Activated CD4-positive, CD25-positive, alpha-beta regulatory T cell treated with anti-CD3 and anti-CD28 coated beads, Interleukin-2, amount 50 U/mL, for 24 hours (primary cell): ENCODE data around the gene ZDHHC21.
A peak's percentile ranks its signal among the peaks of the same experiment; 100 is the strongest.

Experiments
- ATAC-seq, 2 donors: fragments of 150-1000 bp; cut with Tn5 transposase; one replicate each; pipeline ENCODE4 v1.10.0; 2021; ENCODE audit warnings: mild to moderate bottlenecking in 1 of 2, moderate library complexity in 1 of 2

The ZDHHC21 gene, protein sequence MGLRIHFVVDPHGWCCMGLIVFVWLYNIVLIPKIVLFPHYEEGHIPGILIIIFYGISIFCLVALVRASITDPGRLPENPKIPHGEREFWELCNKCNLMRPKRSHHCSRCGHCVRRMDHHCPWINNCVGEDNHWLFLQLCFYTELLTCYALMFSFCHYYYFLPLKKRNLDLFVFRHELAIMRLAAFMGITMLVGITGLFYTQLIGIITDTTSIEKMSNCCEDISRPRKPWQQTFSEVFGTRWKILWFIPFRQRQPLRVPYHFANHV

DNA sequence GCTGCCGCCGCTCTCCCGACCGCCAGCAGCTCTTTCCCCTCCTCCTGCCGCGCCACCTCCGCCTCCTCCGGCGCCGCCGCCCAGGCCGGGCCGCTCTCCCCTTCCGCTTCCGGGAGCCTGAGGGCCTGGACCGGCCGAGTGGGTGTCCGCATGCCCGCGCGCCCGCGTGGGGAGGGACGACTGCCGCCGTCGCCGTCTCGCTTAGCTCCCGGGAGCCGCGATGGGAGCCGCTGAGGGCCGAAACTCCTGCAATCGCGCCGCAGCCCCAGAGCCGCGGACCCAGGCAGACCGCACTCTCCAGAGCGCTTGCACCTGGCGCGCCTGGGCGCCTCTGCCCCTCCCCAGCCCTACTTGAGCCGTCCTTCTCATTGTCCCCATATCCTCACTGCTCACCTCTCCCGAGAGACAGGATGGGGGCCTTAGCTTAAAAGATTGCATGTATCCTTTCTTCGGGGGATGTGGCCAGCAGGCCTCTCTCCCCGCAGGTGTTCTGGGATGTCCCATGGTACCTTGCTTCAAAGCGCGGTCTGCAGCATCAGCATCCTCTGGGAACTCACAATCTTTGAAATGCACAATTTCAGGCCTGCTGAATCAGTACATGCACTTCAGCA lies at the start of gene ZDHHC21:
TSS of gene ZDHHC21 (minus strand) at position 182 of the 611 bp plus-strand sequence. CDS start 19,092 bp downstream, outside the sequence.
- peak; percentile 84 to 88 for ATAC-seq

DNA sequence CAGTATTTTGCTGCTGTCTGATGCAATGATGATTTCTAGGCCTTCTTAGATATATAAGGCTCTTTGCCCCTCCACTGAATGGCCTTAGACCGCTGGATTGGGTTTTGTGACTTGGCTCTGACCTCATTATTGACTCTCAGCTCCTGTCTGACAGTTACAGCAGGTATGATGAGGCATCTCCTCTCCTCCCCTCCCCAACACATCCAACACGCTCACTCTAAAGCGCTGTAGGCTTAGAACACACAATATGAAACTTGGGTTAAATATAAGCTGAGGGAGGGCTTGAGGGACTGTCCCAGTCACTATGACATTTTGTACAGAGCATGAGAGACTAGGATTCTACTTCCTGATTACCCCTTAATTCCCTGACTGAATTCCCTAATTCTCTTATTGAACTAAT lies 48.1 kb upstream of the ZDHHC21 start:
- no peak for ATAC-seq

DNA sequence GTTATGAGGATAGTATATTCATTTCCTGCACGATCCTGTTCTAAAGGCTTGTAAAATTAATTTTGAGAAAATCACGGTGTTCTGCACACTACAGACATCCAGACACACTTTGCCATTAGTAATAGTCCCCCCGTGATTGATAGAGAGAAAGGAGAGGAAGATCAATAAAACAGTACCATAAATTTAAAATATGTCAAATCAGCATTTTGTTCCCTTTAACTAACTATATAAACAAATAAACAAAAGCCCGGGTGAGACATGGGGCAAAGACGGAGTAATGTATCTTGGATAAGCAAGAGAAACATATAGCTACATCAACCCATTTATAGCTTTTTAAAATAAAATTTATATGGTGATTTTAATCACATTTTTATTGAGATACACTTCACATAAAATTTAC lies 39.9 kb upstream of the ZDHHC21 start:
- ATAC-seq: no peak

DNA sequence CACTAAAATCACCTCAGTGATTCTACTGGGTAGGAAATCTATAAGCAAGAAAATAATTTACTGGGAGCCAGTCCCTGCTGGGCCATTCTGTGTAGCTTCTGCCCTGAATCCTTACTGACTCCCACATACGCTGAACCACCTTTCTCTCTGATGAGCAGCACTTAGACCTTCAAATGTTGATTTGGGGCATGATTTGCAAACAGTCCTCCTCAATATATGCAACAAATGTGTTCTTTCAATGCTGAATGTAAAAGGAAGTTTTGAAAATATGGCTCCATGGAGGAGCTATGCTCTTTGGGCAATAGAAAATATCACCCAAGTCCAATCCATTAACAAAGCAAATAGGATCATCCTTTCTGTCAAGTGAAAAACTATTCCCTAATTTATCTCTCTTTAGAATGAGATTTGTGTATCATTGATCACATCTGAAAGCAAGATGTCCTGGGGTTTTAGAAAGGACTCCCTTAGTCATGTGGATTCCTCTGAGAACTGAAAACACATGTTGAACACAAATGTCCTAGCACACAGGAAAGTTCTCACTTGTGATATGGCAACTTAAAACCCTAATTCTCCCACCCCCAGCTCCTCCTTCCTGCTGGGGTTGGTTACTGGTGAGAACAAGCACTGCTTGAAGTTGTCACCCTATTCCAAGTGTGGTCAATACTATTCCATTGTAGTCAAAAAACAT lies 38.2 kb upstream of the ZDHHC21 start:
- no peak for ATAC-seq

DNA sequence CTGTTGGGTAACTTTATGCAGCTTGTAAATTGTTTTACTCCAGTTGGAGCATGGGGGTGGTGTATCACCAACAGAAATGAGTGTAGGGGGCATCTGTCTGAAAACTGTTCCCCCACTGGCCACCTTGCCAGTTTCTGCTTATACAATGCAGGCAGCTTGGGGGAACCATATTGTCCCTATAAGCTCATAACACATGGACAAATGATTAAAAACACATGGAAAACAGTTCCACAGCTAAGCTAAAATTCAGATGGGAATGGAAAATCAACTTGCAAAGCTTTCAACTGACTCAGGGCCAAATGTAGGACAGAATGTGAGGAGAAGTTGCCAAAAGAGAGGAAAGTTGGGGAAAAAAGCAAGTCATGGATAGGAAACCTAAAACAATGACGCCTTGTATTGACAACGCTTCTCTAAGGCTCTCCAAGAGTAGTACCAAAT lies 37.2 kb upstream of the ZDHHC21 start:
- ATAC-seq: no peak

DNA sequence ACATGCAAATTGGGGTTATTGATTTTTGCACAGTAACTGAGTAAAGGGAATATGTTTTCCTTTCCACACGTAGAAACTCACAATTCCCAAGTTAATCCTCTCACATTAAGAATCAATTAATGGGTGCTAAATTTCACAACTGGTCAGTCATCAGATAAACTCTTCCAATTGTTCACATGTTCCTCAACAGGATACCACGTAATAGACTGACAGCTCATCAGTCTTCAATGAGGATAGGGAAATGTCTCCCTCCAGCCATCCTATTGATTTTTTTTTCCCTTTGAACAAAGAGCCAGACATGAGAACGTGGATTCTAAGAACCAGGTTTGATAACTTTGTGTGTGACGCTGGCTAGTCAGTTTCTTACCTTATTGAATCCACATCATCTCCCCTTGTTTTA lies 30.1 kb upstream of the ZDHHC21 start:
- ATAC-seq: no peak

DNA sequence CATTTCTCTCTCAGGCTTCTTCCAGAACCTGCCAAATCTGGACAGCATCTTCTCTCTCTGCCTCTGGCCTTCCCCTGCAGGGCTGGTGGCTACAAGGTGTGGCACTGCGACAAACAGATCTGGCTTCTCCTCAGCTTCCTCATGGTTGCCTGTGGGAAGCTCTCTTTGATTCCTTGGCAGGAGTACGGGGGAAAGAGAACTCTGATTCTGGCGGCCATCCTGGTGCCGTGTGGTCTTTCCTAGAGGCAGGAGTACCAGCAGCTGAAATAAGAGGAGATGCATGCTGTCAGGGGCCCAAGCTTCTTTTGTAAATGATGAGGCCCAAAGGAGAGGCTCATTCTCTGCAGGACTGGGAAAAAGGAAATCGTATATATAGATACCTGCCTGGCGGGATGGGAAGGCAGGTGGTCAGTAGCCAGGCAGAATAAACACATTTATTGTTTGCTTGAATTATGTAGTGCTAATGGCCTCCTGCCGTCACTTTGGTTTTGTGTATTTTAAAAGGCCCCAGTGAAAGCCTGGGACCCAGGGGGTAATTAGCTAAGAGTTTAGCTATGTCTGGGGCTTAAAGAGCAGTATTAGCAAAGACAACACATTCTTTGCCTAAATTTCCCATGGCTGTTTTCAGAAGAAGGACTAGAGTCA lies 29.3 kb upstream of the ZDHHC21 start, which contains the start of gene CER1:
TSS of gene CER1 (minus strand) at position 343 of the 645 bp plus-strand sequence. CDS start at position 282, 61 bp downstream.
- no peak for ATAC-seq

DNA sequence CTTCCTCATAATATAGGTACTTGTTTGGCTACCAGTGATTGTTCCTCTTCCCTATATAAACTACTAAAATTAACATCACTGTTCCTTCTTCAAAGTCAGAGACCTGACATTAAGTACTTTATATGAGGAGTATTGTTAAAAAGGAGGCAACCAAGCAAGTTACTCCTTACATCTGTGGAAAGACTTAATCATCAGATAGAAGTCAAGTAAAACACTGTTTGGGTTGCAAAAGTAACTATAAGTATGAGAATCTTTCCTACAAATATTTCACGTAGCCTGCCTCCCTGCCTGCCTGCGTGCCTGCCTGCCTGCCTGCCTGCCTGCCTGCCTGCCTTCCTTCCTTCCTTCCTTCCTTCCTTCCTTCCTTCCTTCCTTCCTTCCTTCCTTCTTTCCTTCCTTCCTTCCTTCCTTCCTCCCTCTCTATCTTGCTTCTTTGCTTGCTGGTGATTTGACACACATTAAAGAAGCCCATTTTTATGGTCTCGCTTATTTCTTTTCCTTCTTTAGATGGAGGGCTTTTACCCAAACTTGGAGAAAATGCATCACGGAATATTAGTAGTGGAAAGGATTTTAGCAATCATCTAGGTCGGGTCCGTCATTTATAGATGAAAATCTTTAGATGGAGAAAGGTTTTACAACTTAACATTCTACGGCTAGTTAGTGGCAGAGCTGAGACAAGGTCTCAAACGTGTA lies 26.1 kb upstream of the ZDHHC21 start:
- ATAC-seq: no peak

DNA sequence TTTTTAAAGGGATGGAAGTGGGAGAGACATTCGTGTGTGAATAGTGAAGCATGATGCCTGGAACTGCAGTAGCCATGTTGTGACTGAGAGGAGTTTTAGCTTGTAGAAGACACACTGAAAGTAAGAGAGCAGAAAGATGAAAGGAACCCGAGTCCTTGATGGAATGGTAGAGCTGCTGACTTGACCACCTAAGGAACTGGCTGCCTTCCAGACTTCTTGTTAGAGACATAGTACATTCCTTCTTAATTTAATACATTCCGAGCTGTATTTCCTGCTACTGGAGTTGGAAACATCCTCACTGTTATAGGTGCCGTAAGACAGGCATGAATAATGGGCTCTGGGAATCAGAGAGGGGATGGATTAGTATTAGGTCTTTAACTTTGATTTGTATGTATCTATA lies 21.9 kb upstream of the ZDHHC21 start:
- ATAC-seq: no peak

DNA sequence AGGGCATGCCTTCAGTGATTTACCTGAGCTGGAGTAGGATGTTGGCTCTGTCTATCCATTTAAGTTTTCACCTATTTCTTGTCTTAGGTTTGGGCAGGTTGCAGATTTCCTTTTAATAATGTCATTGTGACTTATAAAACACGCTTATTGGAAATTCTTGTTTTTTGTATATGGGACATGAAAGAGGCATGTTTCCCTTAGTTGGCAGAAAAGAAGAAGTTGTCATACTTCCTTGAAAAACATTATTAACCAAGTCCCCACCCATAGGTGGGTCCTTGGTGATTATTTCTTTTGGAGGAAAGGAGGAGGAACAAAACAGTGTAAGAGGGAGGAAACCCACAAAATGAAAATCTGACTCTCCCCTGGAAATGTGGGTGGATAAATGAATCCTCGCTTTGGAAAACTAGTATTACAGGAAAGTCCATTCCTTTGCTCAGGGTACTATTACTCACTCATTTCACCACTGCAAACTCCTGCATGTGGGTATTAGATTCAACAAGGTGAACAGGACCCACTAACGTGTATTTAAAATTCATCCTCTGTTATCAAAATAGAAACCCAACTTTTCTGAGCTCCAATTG lies 20.0 kb upstream of the ZDHHC21 start:
- no peak for ATAC-seq

DNA sequence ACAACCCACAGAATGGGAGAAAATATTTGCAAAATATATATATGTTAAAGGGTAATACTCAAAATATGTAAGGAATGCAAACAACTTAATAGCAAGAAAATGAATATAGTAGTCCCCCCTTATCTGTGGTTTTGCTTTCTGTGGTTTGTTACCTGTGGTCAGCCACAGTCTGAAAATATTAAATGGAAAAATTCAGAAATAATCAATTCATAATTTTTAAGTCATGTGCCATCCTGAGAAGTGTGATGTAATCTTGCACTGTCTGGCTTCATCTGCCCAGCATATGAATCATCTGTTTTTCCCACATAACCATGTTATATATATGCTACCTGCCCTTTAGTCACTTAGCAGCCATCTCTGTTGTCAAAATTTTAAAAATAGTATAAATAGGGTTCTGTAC lies 17.6 kb upstream of the ZDHHC21 start:
- peak; percentile 61 to 74 for ATAC-seq

DNA sequence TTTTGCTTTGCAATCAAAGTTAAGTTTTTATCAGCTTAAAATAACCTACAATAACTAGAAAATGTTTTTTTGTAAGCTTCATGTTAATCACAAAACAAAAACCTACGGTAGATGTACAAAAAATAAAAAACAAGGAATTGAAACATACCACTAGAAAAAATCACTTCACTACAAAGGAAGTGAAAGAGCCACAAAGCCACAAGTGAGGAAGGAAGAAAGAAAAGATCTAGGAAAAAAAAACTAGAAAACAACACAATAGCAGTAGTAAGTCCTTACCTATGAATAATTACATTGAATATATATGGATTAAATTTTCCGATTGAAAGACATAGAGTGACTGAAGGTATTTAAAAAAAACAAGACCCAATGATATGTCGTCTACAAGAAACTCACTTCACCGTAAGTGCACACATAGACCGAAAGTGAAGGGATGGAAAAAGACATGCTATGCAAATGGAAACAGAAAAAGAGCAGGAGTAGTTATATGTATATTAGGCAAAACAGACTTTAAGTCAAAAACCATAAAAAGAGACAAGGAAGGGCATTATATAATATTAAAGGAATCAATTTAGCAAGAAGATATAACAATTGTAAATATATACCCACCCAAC lies 13.4 kb upstream of the ZDHHC21 start:
- no peak for ATAC-seq

DNA sequence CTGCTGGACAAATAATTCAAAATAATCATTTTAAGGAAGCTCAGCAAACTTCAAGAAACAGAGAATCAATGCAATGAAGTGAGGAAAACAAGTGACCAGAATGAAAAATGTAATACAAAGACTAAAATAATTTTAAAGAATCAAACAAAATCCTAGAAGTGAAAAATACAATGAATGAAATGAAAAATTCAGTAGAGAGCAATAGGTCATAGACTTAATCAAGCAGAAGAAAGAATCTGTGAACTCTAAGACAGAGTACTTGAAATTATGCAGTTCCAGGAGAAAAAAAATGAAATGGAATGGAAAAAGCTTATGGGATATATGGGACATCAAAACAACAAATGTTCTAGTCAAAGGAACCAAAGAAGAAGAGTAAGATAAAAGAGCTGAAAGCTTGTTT lies 11.8 kb upstream of the ZDHHC21 start:
- no peak for ATAC-seq

DNA sequence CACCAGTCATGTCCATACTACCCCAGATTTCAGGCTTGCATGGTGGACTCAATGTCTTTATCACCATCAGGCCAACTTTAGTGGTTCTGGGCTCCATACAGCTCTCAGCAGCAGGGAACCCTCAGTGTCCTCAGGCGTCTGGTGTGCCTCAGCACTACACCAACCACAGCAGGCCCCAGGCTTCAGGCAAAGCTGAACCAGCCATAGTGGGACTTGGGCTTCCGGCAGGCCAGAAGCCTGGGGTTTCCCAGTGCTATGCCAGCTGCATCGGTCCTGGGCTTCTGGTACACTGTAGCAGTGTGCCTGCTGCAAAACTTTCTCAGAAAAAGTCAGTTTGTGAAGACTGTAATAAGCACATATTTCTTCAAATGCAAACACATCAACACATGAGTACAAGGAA lies 11.0 kb upstream of the ZDHHC21 start:
- ATAC-seq: no peak

DNA sequence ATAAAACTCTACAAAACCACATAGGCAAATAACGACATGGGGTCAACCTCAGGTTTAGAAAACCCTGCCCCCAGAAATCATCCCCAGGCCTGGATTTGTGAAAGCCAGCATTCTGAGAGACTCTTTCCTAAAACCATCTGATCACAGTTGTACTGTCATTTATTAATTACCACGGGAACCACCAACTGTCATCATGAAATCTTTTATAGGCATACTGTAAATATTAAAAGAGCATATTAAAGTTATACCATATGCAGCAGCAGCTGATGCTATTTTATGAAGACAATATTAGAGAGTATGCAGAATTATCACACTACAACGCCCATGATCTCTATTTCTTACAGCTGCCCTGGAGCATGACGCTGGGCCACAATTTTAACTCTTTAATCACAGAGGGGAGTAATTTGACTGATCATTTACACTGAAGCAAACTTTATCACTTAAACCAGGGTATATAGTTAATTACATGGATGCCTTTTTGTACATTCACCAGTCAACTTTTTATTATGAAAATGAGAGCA lies 9.0 kb upstream of the ZDHHC21 start:
- no peak for ATAC-seq

DNA sequence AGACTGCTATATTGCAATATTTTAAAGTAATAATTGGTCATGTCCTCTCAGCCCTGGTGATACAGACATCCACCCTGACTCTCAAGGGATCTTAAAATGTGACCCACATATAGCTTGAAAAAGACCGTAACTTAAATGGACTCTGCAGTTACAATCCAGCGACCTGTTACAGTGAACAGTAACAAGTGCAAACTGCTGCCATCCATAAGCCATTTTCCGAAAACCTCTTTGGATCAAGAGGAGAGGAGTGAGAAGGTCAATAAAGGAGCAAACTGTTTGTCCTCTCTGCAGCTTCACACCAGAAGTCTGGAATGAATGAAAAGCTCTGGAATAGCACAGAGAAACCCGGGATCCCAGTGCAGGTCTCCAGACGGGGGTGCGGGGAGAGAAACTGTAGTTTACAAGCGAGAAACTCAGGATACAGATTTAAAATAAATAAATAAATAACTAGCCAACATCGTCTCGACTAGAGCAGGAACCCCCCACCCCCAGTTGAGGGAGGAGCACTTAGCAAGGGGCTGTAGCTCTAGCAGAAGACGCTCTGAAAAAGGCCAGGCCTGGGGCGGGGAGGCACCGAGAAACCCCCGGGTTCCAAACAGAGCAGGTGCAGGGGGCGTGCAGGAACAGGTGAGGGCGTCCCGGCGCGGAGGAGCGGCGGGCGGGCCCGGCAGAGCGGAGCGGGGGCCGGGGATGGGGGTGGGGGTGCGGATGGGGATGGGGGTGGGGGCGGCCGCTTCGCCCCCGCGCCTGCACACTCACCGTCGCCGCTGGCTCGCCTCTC lies 572 bp downstream of the ZDHHC21 start:
- ATAC-seq: peak; percentile 36 to 50

DNA sequence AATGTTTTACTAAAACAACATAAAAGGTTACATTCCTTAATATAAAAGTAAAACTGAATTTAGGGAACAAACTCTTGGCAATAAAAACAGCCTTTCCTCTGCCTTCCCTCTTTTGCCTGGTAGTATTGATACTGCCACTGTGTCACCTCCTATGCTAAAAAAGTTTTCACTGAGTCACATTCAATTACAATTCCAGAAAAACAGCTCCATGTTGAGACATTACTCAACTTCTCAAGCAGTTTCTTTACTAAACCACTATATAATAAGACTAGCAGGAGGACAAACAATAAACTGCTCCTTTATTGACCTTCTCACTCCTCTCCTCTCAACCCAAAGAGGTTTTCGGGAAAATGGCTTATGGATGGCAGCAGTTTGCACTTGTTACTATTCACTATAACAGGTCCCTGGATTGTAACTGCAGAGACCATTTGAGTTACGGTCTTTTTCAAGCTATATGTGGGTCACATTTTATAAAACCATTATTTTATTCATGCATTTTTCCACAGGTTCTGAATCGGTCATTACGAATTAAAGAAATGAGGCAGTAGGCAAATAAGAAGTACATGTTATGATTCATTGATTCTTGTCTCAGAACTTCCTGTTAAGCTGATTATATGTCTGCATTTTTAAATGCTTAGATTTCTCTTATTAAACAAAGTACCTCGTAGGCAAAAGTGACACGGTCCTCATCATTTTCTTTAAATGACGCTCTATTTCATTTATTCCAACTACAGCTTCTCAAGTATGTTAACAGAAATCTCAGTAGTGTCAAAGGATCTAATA lies 2.1 kb downstream of the ZDHHC21 start:
- no peak for ATAC-seq

DNA sequence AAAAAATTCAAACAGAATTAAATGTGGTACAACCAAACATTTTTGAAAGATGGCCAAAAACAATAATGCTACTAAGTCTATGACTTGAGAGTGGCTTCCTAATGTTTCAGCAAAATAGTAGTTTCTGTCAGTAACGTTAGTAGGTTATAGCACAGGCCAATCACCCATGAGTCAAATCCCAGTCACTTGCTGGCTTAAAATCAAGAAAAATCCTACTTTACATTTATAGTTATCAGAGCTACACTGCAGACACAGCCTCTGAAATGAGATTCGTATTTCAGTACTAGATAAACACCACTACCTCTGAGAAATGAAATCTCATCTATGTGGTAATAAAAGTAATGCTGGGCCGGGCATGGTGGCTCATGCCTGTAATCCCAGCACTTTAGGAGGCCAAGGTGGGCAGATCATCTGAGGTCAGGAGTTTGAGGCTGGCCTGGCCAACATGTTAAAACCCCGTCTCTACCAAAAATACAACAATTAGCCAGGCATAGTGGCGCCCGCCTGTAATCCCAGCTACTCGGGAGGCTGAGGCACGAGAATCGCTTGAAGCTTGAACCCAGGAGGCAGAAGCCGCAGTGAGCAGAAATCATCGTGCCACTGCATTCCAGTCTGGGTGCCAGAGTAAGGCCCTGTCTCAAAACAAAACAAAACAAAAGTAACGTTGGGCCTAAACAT lies 6.1 kb downstream of the ZDHHC21 start:
- ATAC-seq: no peak

DNA sequence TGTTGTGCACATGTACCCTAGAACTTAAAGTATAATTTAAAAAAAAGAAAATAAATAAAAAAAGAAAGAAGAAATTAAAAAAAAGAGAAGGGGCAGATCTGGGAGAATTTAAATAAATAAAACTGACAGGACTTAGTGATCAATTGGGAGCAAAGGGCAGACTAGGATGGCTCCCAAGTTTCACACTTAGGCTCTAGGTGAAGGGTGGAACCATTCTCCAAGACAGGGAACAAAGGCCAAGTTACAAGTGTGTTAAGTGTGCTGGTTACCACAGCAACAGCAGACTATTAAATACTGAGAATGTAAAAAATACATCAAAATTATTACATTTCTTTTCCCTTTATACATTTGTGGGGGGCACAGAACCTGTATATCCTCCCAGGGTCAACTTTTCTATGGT lies 7.1 kb downstream of the ZDHHC21 start:
- ATAC-seq: no peak
